Duodenal mucosa (tissue), 2 donors: ENCODE results near the gene FZD2.

ENCODE experiments used
- H3K27ac ChIP-seq: one replicate; pipeline ENCODE4 v1.7.0; 2013; ENCODE audit warnings: low read depth, low read length
- H3K27me3 ChIP-seq, 2 donors: one replicate each; pipeline ENCODE4 v1.7.0; 2013; ENCODE audit warnings: low read length in 2 of 2, control low read depth in 1 of 2; ENCODE audit not compliant: insufficient read depth in 2 of 2, control insufficient read depth in 1 of 2
- H3K36me3 ChIP-seq, 2 donors: one replicate each; pipeline ENCODE4 v1.7.0; 2013; ENCODE audit warnings: low read length in 2 of 2, control low read depth in 1 of 2; ENCODE audit not compliant: insufficient read depth in 2 of 2, control insufficient read depth in 1 of 2
- H3K4me1 ChIP-seq, 2 donors: one replicate each; pipeline ENCODE4 v1.7.0; 2013; ENCODE audit warnings: low read length in 2 of 2, control low read depth in 1 of 2; ENCODE audit not compliant: insufficient read depth in 2 of 2, control insufficient read depth in 1 of 2
- H3K4me3 ChIP-seq, 2 donors: one replicate each; pipeline ENCODE4 v1.7.0; 2013; ENCODE audit warnings: low read length in 2 of 2, low read depth in 1 of 2
- H3K9ac ChIP-seq, 2 donors: one replicate each; pipeline ENCODE4 v1.7.0; 2013; ENCODE audit warnings: low read length in 2 of 2, low read depth in 1 of 2
- H3K9me3 ChIP-seq, 2 donors: one replicate each; pipeline ENCODE4 v1.7.0; 2013; ENCODE audit warnings: low read length in 2 of 2, control low read depth in 1 of 2; ENCODE audit not compliant: control insufficient read depth in 1 of 2

Gene FZD2

DNA sequence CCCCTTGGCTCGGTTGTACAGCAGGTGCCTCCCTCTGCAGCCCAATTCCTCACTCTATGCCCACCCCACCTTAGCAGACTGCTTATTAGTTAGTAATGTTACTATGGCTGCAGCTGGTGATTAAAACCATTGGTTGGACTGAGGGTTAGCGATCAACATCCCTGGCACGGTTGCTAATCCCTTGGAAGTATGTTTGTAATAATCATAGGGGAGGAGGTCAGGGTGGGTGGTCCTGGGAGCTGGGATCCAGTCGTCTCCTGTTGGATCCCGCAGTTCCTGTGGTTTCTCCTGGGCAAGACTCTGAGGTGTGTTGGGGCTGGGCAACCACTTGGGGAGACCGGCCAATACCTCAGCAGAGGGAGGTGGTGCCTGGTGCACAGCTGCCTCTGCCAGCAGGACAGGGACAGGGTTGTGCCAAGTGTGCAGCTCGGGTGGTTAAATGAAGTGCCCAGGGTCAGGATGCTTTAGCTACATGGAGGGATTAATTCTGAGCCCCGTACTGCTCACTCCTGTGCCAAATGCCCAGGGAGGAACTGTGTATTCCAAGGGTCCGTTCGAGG is 38.0 kb downstream of the FZD2 start:
- Histone ChIP-seq H3K36me3 (no peaks in the 10 kb centered on the region), H3K4me3 (no peak overlapping the region), H3K9ac (no peak overlapping the region), H3K27me3 (no peaks in the 10 kb centered on the region), H3K4me1 (no peaks in the 10 kb centered on the region), H3K9me3 (no peaks in the 10 kb centered on the region), H3K27ac (no peak overlapping the region)

GRCh38 chr17:44598329-44598728 is 41.0 kb downstream of the FZD2 start:
- Histone ChIP-seq H3K27me3 (no peaks in the 10 kb centered on the region), H3K27ac (no peak overlapping the region), H3K36me3 (no peaks in the 10 kb centered on the region), H3K4me1 (no peaks in the 10 kb centered on the region), H3K4me3 (no peak overlapping the region), H3K9me3 (no peaks in the 10 kb centered on the region), H3K9ac (no peak overlapping the region)

GRCh38 chr17:44598932-44599297 is 41.6 kb downstream of the FZD2 start:
- Histone ChIP-seq H3K4me1 (no peaks in the 10 kb centered on the region), H3K27me3 (no peaks in the 10 kb centered on the region), H3K4me3 (no peak overlapping the region), H3K9me3 (no peaks in the 10 kb centered on the region), H3K36me3 (no peaks in the 10 kb centered on the region), H3K27ac (no peak overlapping the region), H3K9ac (no peak overlapping the region)

- H3K9ac ChIP-seq = no peak overlapping the region
- no peaks in the 10 kb centered on the region for H3K36me3 ChIP-seq
- H3K27me3 ChIP-seq = no peaks in the 10 kb centered on the region
- no peaks in the 10 kb centered on the region for H3K9me3 ChIP-seq
- no peak overlapping the region for H3K27ac ChIP-seq
- H3K4me1 ChIP-seq = no peaks in the 10 kb centered on the region
- no peak overlapping the region for H3K4me3 ChIP-seq
Measured at GRCh38 chr17:44599298-44600175, 42.3 kb downstream of the FZD2 start.

DNA sequence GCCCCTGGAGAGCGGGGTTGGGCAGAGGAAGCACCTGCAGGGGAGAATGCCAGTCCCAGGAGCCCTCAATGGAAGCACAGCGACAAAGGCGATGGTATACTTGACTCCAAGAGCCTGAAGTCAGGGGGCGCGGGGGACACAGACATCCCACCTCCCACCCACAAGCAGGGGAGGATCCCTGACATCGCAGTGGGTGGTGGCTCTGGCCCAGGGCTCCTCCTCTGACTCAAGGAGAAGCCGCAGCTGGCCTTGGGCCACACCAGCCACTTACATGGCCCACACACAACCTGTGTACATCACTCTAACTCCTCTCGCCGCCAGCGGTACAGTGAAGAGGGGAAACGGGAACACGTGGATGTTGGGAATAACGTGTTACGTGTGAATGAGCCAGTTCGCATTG is 44.3 kb downstream of the FZD2 start:
- Histone ChIP-seq H3K9ac (no peak overlapping the region), H3K27ac (no peak overlapping the region), H3K4me3 (no peak overlapping the region), H3K9me3 (no peaks in the 10 kb centered on the region), H3K36me3 (no peaks in the 10 kb centered on the region), H3K27me3 (no peaks in the 10 kb centered on the region), H3K4me1 (no peaks in the 10 kb centered on the region)

- H3K27me3 ChIP-seq = no peaks in the 10 kb centered on the region
- H3K9me3 ChIP-seq = no peaks in the 10 kb centered on the region
- H3K9ac ChIP-seq = no peak overlapping the region
- H3K36me3 ChIP-seq = no peaks in the 10 kb centered on the region
- no peak overlapping the region for H3K27ac ChIP-seq
- H3K4me1 ChIP-seq = no peaks in the 10 kb centered on the region
- H3K4me3 ChIP-seq = no peak overlapping the region
Measured at GRCh38 chr17:44601973-44602372, 44.7 kb downstream of the FZD2 start.

- Histone ChIP-seq H3K9ac (no peak overlapping the region), H3K27me3 (no peaks in the 10 kb centered on the region), H3K4me3 (no peak overlapping the region), H3K9me3 (no peaks in the 10 kb centered on the region), H3K36me3 (no peaks in the 10 kb centered on the region), H3K4me1 (no peaks in the 10 kb centered on the region), H3K27ac (no peak overlapping the region)
Measured at GRCh38 chr17:44602390-44602789, 45.1 kb downstream of the FZD2 start.

DNA sequence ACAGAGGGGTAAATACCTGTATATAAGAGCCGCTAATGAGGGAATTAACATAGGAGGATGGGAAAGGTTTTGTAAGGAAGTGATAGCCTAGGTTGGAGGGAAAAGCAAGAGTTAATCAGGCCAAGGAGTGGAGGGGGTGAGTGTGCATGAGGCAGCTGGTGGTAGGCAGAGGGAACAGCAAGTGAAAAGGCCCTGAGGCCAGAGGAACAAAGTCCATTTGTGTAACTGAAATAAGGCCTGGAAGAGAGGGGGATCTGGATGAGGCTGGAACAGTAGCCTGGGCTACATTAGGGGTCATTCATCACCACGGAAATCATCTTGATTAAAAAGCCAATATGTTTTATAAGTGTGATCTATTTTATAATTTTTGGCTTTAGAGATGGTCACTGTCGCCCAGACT is 45.7 kb downstream of the FZD2 start:
- Histone ChIP-seq H3K36me3 (no peaks in the 10 kb centered on the region), H3K27ac (no peak overlapping the region), H3K4me1 (no peaks in the 10 kb centered on the region), H3K9ac (no peak overlapping the region), H3K9me3 (no peaks in the 10 kb centered on the region), H3K4me3 (no peak overlapping the region), H3K27me3 (no peaks in the 10 kb centered on the region)

DNA sequence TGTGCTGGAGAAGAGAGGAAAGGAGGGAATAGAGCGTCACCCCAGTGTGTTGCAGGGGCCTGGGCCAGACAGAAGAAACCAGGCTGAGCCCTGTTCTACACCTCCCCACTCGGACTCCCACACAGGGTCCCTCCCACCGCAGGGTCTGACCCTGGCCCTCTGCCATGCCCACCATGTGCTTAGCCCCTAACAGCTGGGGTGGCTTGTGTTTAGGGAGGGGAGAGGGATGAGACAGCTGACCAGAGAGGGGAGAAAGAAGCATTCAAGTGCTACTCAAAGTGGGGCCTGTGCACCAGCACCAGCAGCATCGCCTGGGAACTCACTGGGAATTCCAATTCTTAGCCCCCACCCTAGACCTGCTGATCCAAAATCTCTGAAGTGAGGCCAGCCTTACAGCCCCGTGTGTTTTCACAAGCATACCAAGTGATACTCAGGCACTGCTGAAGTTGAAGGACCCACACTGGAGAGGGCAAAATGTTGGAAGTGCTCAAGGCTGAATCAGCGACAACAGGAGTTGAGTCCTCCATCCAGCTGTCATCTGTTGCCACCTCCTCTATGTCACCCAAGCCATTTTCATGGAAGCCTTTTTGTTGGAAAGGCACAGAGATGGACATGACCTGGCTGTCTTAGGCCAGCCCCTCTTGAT is 47.0 kb downstream of the FZD2 start:
- no peak overlapping the region for H3K9ac ChIP-seq
- no peaks in the 10 kb centered on the region for H3K9me3 ChIP-seq
- no peaks in the 10 kb centered on the region for H3K36me3 ChIP-seq
- H3K27ac ChIP-seq = no peak overlapping the region
- no peaks in the 10 kb centered on the region for H3K4me1 ChIP-seq
- no peak overlapping the region for H3K4me3 ChIP-seq
- H3K27me3 ChIP-seq = peaks cover 0 to 3% of the 10 kb centered on the region in 2 donors

DNA sequence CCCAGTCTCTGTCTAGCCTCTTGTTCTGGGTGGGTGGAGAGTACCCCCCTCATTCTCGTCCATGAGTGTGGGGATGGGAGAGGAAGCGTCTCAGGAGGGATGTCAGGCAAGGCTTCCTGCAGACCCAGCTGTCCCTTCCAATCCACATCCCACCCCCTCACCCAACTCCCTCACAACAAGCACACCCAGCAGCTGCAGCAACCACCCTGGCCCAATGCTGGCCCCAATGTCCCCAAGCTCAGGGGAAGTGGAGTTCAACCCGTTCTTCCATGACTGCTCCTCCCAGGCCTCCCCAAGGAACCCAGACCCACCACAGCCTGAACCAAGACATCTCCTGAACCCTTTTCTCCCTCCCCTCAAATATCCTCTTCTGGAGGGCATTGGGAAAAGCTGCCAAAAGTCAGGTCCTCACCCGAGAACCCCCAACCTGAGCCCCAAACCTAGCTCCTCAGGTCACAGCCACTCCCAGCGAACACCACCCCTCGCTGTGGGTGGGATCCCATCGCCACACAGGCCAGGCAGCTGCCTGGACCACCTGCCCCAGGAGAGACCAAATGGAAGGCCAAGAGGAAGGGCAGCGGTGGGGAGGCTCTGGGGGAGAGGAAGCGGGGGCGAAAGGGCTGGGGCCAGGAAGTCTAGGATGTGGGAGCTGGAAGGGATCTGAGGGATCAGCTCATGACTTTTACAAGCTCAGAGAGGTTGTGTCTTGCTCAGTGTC is 47.6 kb downstream of the FZD2 start:
- Histone ChIP-seq H3K4me3 (no peak overlapping the region), H3K4me1 (no peaks in the 10 kb centered on the region), H3K9me3 (no peaks in the 10 kb centered on the region), H3K9ac (no peak overlapping the region), H3K27ac (no peak overlapping the region), H3K27me3 (peaks cover 0 to 3% of the 10 kb centered on the region in 2 donors), H3K36me3 (no peaks in the 10 kb centered on the region)
